Measurements from ENCODE around the gene C7. TPM values are rescaled to one million over a fixed set of nuclear protein-coding genes. Genes with fewer than 3 reads are reported as not detected.

Gene C7
- total RNA-seq, 6 experiments from 2014 or later: 0.05 to 0.40 TPM; not detected in 4

- Mint-ChIP-seq H3K4me1 (ENCODE audit: low read depth) (peaks cover 20% of the 10 kb centered on the region; the same call in 1 of the 2 replicates), H3K9me3 (no peaks in the 10 kb centered on the region), H3K27me3 (ENCODE audit: insufficient read depth) (peaks cover 11% of the 10 kb centered on the region), H3K27ac (no peak overlapping the region), H3K4me3 (no peak overlapping the region), H3K36me3 (ENCODE audit: low read depth) (no peaks in the 10 kb centered on the region)
- TF ChIP-seq CTCF (IDR thresholded peaks at IDR 0.05): peak; percentile 96
- DNase-seq: peak; percentile 45
These were observed 4.9 kb upstream of the C7 start for GRCh38 chr5:40904205-40904993.

GRCh38 chr5:40904994-40905306, 4.3 kb upstream of the C7 start:
- Mint-ChIP-seq H3K4me3 (no peak overlapping the region), H3K9me3 (no peaks in the 10 kb centered on the region), H3K4me1 (ENCODE audit: low read depth) (peaks cover 20% of the 10 kb centered on the region; the same call in 1 of the 2 replicates), H3K36me3 (ENCODE audit: low read depth) (no peaks in the 10 kb centered on the region), H3K27ac (no peak overlapping the region; the same call in 1 of the 2 replicates), H3K27me3 (ENCODE audit: insufficient read depth) (peaks cover 11% of the 10 kb centered on the region)
- DNase-seq: no peak
- TF ChIP-seq CTCF (IDR thresholded peaks at IDR 0.05): peak; percentile 33

GRCh38 chr5:40906351-40906751, 2.9 kb upstream of the C7 start:
- H3K27ac Mint-ChIP-seq: peak overlapping the region; percentile 4; the same call in 1 of the 2 replicates
- no peaks in the 10 kb centered on the region for H3K9me3 Mint-ChIP-seq
- H3K36me3 Mint-ChIP-seq (ENCODE audit: low read depth): no peaks in the 10 kb centered on the region
- peaks cover 11% of the 10 kb centered on the region for H3K27me3 Mint-ChIP-seq (ENCODE audit: insufficient read depth)
- peaks cover 20% of the 10 kb centered on the region; the same call in 1 of the 2 replicates for H3K4me1 Mint-ChIP-seq (ENCODE audit: low read depth)
- no peak for DNase-seq
- no peak overlapping the region for H3K4me3 Mint-ChIP-seq
- no peak for TF ChIP-seq CTCF (IDR thresholded peaks at IDR 0.05)

GRCh38 chr5:40909723-40910122, 426 bp downstream of the C7 start:
- H3K9me3 Mint-ChIP-seq: no peaks in the 10 kb centered on the region
- no peak overlapping the region for H3K4me3 Mint-ChIP-seq
- DNase-seq: no peak

GRCh38 chr5:40911266-40911665, 2.0 kb downstream of the C7 start:
- H3K4me3 Mint-ChIP-seq: no peak overlapping the region
- no peak for DNase-seq
- H3K9me3 Mint-ChIP-seq: no peaks in the 10 kb centered on the region
- no peak overlapping the region for H3K27ac Mint-ChIP-seq
- no peak for TF ChIP-seq CTCF (IDR thresholded peaks at IDR 0.05)
- no peaks in the 10 kb centered on the region for H3K36me3 Mint-ChIP-seq (ENCODE audit: low read depth)
- peaks cover 3% of the 10 kb centered on the region for H3K27me3 Mint-ChIP-seq (ENCODE audit: insufficient read depth)
- H3K4me1 Mint-ChIP-seq (ENCODE audit: low read depth): peaks cover 17% of the 10 kb centered on the region; the same call in 1 of the 2 replicates

More at GRCh38 chr5:40909723-40910122, 426 bp downstream of the C7 start:
- TF ChIP-seq CTCF (IDR thresholded peaks at IDR 0.05): no peak
- H3K27ac Mint-ChIP-seq: no peak overlapping the region
- peaks cover 21% of the 10 kb centered on the region; the same call in 1 of the 2 replicates for H3K4me1 Mint-ChIP-seq (ENCODE audit: low read depth)
- H3K36me3 Mint-ChIP-seq (ENCODE audit: low read depth): no peaks in the 10 kb centered on the region
- H3K27me3 Mint-ChIP-seq (ENCODE audit: insufficient read depth): peaks cover 11% of the 10 kb centered on the region
